ENCODE results near the gene KLF11.

The KLF11 gene

GRCh38 chr2:10038716-10039115, 4.6 kb upstream of the KLF11 start:
- FAIRE-seq (no peak), DNase-seq (ENCODE audit: insufficient read length) (no peak)
- no peak for TF ChIP-seq TAF1 (IDR thresholded peaks at IDR 0.05; ENCODE audit: borderline replicate concordance, low read depth, low read length)
- no peak for TF ChIP-seq POLR2A (IDR thresholded peaks at IDR 0.05; ENCODE audit: low read depth, low read length)
- no peak for TF ChIP-seq POLR2AphosphoS5 (IDR thresholded peaks at IDR 0.05; ENCODE audit: low read depth, low read length)

- no peak for TF ChIP-seq POLR2AphosphoS5 (IDR thresholded peaks at IDR 0.05; ENCODE audit: low read depth, low read length)
- DNase-seq (ENCODE audit: insufficient read length) (no peak), FAIRE-seq (no peak)
Measured at GRCh38 chr2:10039658-10040410, 3.5 kb upstream of the KLF11 start.

GRCh38 chr2:10041711-10042110, 1.6 kb upstream of the KLF11 start:
- no peak for TF ChIP-seq POLR2A (IDR thresholded peaks at IDR 0.05; ENCODE audit: low read depth, low read length)
- TF ChIP-seq TAF1 (IDR thresholded peaks at IDR 0.05; ENCODE audit: borderline replicate concordance, low read depth, low read length): no peak
- TF ChIP-seq POLR2AphosphoS5 (IDR thresholded peaks at IDR 0.05; ENCODE audit: low read depth, low read length): no peak
- no peak for FAIRE-seq
- no peak for DNase-seq (ENCODE audit: insufficient read length)

GRCh38 chr2:10042301-10043161, 819 bp upstream of the KLF11 start:
- no peak for DNase-seq (ENCODE audit: insufficient read length)
- no peak for FAIRE-seq
- TF ChIP-seq TAF1 (IDR thresholded peaks at IDR 0.05; ENCODE audit: borderline replicate concordance, low read depth, low read length): no peak
- TF ChIP-seq POLR2A (IDR thresholded peaks at IDR 0.05; ENCODE audit: low read depth, low read length): no peak
- no peak for TF ChIP-seq POLR2AphosphoS5 (IDR thresholded peaks at IDR 0.05; ENCODE audit: low read depth, low read length)

- peak; percentile 47 for DNase-seq (ENCODE audit: insufficient read length)
- FAIRE-seq: no peak
- TF ChIP-seq POLR2AphosphoS5 (IDR thresholded peaks at IDR 0.05; ENCODE audit: low read depth, low read length) (no peak), TAF1 (IDR thresholded peaks at IDR 0.05; ENCODE audit: borderline replicate concordance, low read depth, low read length) (no peak), POLR2A (IDR thresholded peaks at IDR 0.05; ENCODE audit: low read depth, low read length) (no peak)
Measured at GRCh38 chr2:10043906-10044601, 704 bp downstream of the KLF11 start.

GRCh38 chr2:10045561-10046355, 2.4 kb downstream of the KLF11 start:
- no peak for FAIRE-seq
- no peak for TF ChIP-seq POLR2AphosphoS5 (IDR thresholded peaks at IDR 0.05; ENCODE audit: low read depth, low read length)
- no peak for TF ChIP-seq TAF1 (IDR thresholded peaks at IDR 0.05; ENCODE audit: borderline replicate concordance, low read depth, low read length)
- no peak for TF ChIP-seq POLR2A (IDR thresholded peaks at IDR 0.05; ENCODE audit: low read depth, low read length)
- DNase-seq (ENCODE audit: insufficient read length): no peak

GRCh38 chr2:10046931-10047330, 3.6 kb downstream of the KLF11 start:
- TF ChIP-seq POLR2AphosphoS5 (IDR thresholded peaks at IDR 0.05; ENCODE audit: low read depth, low read length): no peak
- TF ChIP-seq POLR2A (IDR thresholded peaks at IDR 0.05; ENCODE audit: low read depth, low read length): no peak
- TF ChIP-seq TAF1 (IDR thresholded peaks at IDR 0.05; ENCODE audit: borderline replicate concordance, low read depth, low read length): no peak
- FAIRE-seq: no peak
- DNase-seq (ENCODE audit: insufficient read length): no peak

GRCh38 chr2:10047616-10048500, 4.5 kb downstream of the KLF11 start:
- no peak for FAIRE-seq
- TF ChIP-seq POLR2A (IDR thresholded peaks at IDR 0.05; ENCODE audit: low read depth, low read length) (no peak), POLR2AphosphoS5 (IDR thresholded peaks at IDR 0.05; ENCODE audit: low read depth, low read length) (no peak), TAF1 (IDR thresholded peaks at IDR 0.05; ENCODE audit: borderline replicate concordance, low read depth, low read length) (no peak)

GRCh38 chr2:10048501-10049171, 5.3 kb downstream of the KLF11 start:
- FAIRE-seq: no peak
- TF ChIP-seq POLR2AphosphoS5 (IDR thresholded peaks at IDR 0.05; ENCODE audit: low read depth, low read length): no peak
- TF ChIP-seq POLR2A (IDR thresholded peaks at IDR 0.05; ENCODE audit: low read depth, low read length): no peak
- TF ChIP-seq TAF1 (IDR thresholded peaks at IDR 0.05; ENCODE audit: borderline replicate concordance, low read depth, low read length): no peak
- no peak for DNase-seq (ENCODE audit: insufficient read length)

More at GRCh38 chr2:10047616-10048500, 4.5 kb downstream of the KLF11 start:
- DNase-seq (ENCODE audit: insufficient read length): no peak
